ENCODE results near the gene PDE3A.

PDE3A gene

GRCh38 chr12:20360407-20360806 is 7.9 kb upstream of the PDE3A start:
- peaks cover 17% of the 10 kb centered on the region for H3K4me1 ChIP-seq (ENCODE audit: control insufficient read depth, insufficient read depth, low read length)
- no peaks in the 10 kb centered on the region for H3K9me3 ChIP-seq (ENCODE audit: control insufficient read depth, insufficient read depth, low read length)
- H3K27ac ChIP-seq (ENCODE audit: low read depth, low read length) = no peak overlapping the region

GRCh38 chr12:20361416-20361815 is 6.9 kb upstream of the PDE3A start:
- Histone ChIP-seq H3K9ac (ENCODE audit: low read depth, low read length) (no peak overlapping the region), H3K27me3 (ENCODE audit: control insufficient read depth, insufficient read depth, low read length) (no peaks in the 10 kb centered on the region), H3K36me3 (ENCODE audit: control insufficient read depth, insufficient read depth, low read length) (no peaks in the 10 kb centered on the region), H3K4me3 (ENCODE audit: low read depth, low read length) (no peak overlapping the region), H3K27ac (ENCODE audit: low read depth, low read length) (no peak overlapping the region), H3K9me3 (ENCODE audit: control insufficient read depth, insufficient read depth, low read length) (no peaks in the 10 kb centered on the region), H3K4me1 (ENCODE audit: control insufficient read depth, insufficient read depth, low read length) (peaks cover 6% of the 10 kb centered on the region)

More at GRCh38 chr12:20360407-20360806, 7.9 kb upstream of the PDE3A start:
- no peak overlapping the region for H3K4me3 ChIP-seq (ENCODE audit: low read depth, low read length)
- H3K36me3 ChIP-seq (ENCODE audit: control insufficient read depth, insufficient read depth, low read length) = no peaks in the 10 kb centered on the region
- no peak overlapping the region for H3K9ac ChIP-seq (ENCODE audit: low read depth, low read length)
- no peaks in the 10 kb centered on the region for H3K27me3 ChIP-seq (ENCODE audit: control insufficient read depth, insufficient read depth, low read length)

GRCh38 chr12:20364501-20364900 is 3.8 kb upstream of the PDE3A start:
- H3K9ac ChIP-seq (ENCODE audit: low read depth, low read length) = no peak overlapping the region
- H3K9me3 ChIP-seq (ENCODE audit: control insufficient read depth, insufficient read depth, low read length) = no peaks in the 10 kb centered on the region
- H3K36me3 ChIP-seq (ENCODE audit: control insufficient read depth, insufficient read depth, low read length) = no peaks in the 10 kb centered on the region
- H3K4me1 ChIP-seq (ENCODE audit: control insufficient read depth, insufficient read depth, low read length) = peaks cover 5% of the 10 kb centered on the region; the same call in 1 of the 2 replicates
- no peak overlapping the region for H3K4me3 ChIP-seq (ENCODE audit: low read depth, low read length)
- peaks cover 14% of the 10 kb centered on the region for H3K27me3 ChIP-seq (ENCODE audit: control insufficient read depth, insufficient read depth, low read length)
- H3K27ac ChIP-seq (ENCODE audit: low read depth, low read length) = no peak overlapping the region

GRCh38 chr12:20366776-20367409 is 1.4 kb upstream of the PDE3A start:
- peaks cover 33% of the 10 kb centered on the region for H3K27me3 ChIP-seq (ENCODE audit: control insufficient read depth, insufficient read depth, low read length)
- no peak overlapping the region for H3K9ac ChIP-seq (ENCODE audit: low read depth, low read length)
- H3K9me3 ChIP-seq (ENCODE audit: control insufficient read depth, insufficient read depth, low read length) = no peaks in the 10 kb centered on the region
- no peaks in the 10 kb centered on the region for H3K36me3 ChIP-seq (ENCODE audit: control insufficient read depth, insufficient read depth, low read length)
- no peak overlapping the region for H3K27ac ChIP-seq (ENCODE audit: low read depth, low read length)
- peaks cover 18% of the 10 kb centered on the region for H3K4me1 ChIP-seq (ENCODE audit: control insufficient read depth, insufficient read depth, low read length)
- H3K4me3 ChIP-seq (ENCODE audit: low read depth, low read length) = no peak overlapping the region

- Histone ChIP-seq H3K27ac (ENCODE audit: low read depth, low read length) (no peak overlapping the region), H3K9ac (ENCODE audit: low read depth, low read length) (no peak overlapping the region)
These were observed 689 bp upstream of the PDE3A start for GRCh38 chr12:20367583-20368113.

GRCh38 chr12:20368651-20369304 is 441 bp downstream of the PDE3A start:
- no peaks in the 10 kb centered on the region for H3K36me3 ChIP-seq (ENCODE audit: control insufficient read depth, insufficient read depth, low read length)
- no peaks in the 10 kb centered on the region for H3K9me3 ChIP-seq (ENCODE audit: control insufficient read depth, insufficient read depth, low read length)
- no peak overlapping the region for H3K9ac ChIP-seq (ENCODE audit: low read depth, low read length)
- peak overlapping the region; percentile 21 for H3K27ac ChIP-seq (ENCODE audit: low read depth, low read length)
- H3K4me1 ChIP-seq (ENCODE audit: control insufficient read depth, insufficient read depth, low read length) = peaks cover 21% of the 10 kb centered on the region
- peaks cover 37% of the 10 kb centered on the region for H3K27me3 ChIP-seq (ENCODE audit: control insufficient read depth, insufficient read depth, low read length)
- H3K4me3 ChIP-seq (ENCODE audit: low read depth, low read length) = peak overlapping the region; percentile 76

More at GRCh38 chr12:20367583-20368113, 689 bp upstream of the PDE3A start:
- Histone ChIP-seq H3K4me3 (ENCODE audit: low read depth, low read length) (peak overlapping the region; percentile 76), H3K27me3 (ENCODE audit: control insufficient read depth, insufficient read depth, low read length) (peaks cover 37% of the 10 kb centered on the region), H3K36me3 (ENCODE audit: control insufficient read depth, insufficient read depth, low read length) (no peaks in the 10 kb centered on the region), H3K4me1 (ENCODE audit: control insufficient read depth, insufficient read depth, low read length) (peaks cover 18% of the 10 kb centered on the region), H3K9me3 (ENCODE audit: control insufficient read depth, insufficient read depth, low read length) (no peaks in the 10 kb centered on the region)

GRCh38 chr12:20369305-20370013 is 1.1 kb downstream of the PDE3A start:
- no peaks in the 10 kb centered on the region for H3K36me3 ChIP-seq (ENCODE audit: control insufficient read depth, insufficient read depth, low read length)
- H3K27ac ChIP-seq (ENCODE audit: low read depth, low read length) = no peak overlapping the region
- peak overlapping the region; percentile 76 for H3K4me3 ChIP-seq (ENCODE audit: low read depth, low read length)
- peaks cover 37% of the 10 kb centered on the region for H3K27me3 ChIP-seq (ENCODE audit: control insufficient read depth, insufficient read depth, low read length)
- no peaks in the 10 kb centered on the region for H3K9me3 ChIP-seq (ENCODE audit: control insufficient read depth, insufficient read depth, low read length)
- H3K4me1 ChIP-seq (ENCODE audit: control insufficient read depth, insufficient read depth, low read length) = peaks cover 26% of the 10 kb centered on the region
- peak overlapping the region; percentile 6; the same call in 1 of the 2 replicates for H3K9ac ChIP-seq (ENCODE audit: low read depth, low read length)

GRCh38 chr12:20370014-20370386 is 1.7 kb downstream of the PDE3A start:
- Histone ChIP-seq H3K27me3 (ENCODE audit: control insufficient read depth, insufficient read depth, low read length) (peaks cover 37% of the 10 kb centered on the region), H3K4me3 (ENCODE audit: low read depth, low read length) (peak overlapping the region; percentile 76)

GRCh38 chr12:20370866-20371519 is 2.7 kb downstream of the PDE3A start:
- H3K4me1 ChIP-seq (ENCODE audit: control insufficient read depth, insufficient read depth, low read length) = peaks cover 28% of the 10 kb centered on the region
- no peaks in the 10 kb centered on the region for H3K9me3 ChIP-seq (ENCODE audit: control insufficient read depth, insufficient read depth, low read length)
- H3K4me3 ChIP-seq (ENCODE audit: low read depth, low read length) = peak overlapping the region; percentile 76
- no peak overlapping the region for H3K27ac ChIP-seq (ENCODE audit: low read depth, low read length)
- no peaks in the 10 kb centered on the region for H3K36me3 ChIP-seq (ENCODE audit: control insufficient read depth, insufficient read depth, low read length)
- peaks cover 37% of the 10 kb centered on the region for H3K27me3 ChIP-seq (ENCODE audit: control insufficient read depth, insufficient read depth, low read length)
- H3K9ac ChIP-seq (ENCODE audit: low read depth, low read length) = no peak overlapping the region

More at GRCh38 chr12:20370014-20370386, 1.7 kb downstream of the PDE3A start:
- peak overlapping the region; percentile 6; the same call in 1 of the 2 replicates for H3K9ac ChIP-seq (ENCODE audit: low read depth, low read length)
- no peaks in the 10 kb centered on the region for H3K36me3 ChIP-seq (ENCODE audit: control insufficient read depth, insufficient read depth, low read length)
- H3K27ac ChIP-seq (ENCODE audit: low read depth, low read length) = no peak overlapping the region
- no peaks in the 10 kb centered on the region for H3K9me3 ChIP-seq (ENCODE audit: control insufficient read depth, insufficient read depth, low read length)
- H3K4me1 ChIP-seq (ENCODE audit: control insufficient read depth, insufficient read depth, low read length) = peaks cover 26% of the 10 kb centered on the region

- H3K4me1 ChIP-seq (ENCODE audit: control insufficient read depth, insufficient read depth, low read length) = peaks cover 32% of the 10 kb centered on the region
- no peaks in the 10 kb centered on the region for H3K9me3 ChIP-seq (ENCODE audit: control insufficient read depth, insufficient read depth, low read length)
- H3K36me3 ChIP-seq (ENCODE audit: control insufficient read depth, insufficient read depth, low read length) = no peaks in the 10 kb centered on the region
- H3K27me3 ChIP-seq (ENCODE audit: control insufficient read depth, insufficient read depth, low read length) = peaks cover 28% of the 10 kb centered on the region
- no peak overlapping the region for H3K27ac ChIP-seq (ENCODE audit: low read depth, low read length)
- no peak overlapping the region for H3K4me3 ChIP-seq (ENCODE audit: low read depth, low read length)
- no peak overlapping the region for H3K9ac ChIP-seq (ENCODE audit: low read depth, low read length)
These were observed 4.2 kb downstream of the PDE3A start for GRCh38 chr12:20372326-20373096.

Measured in HUES48 (cell line).